ENCODE results near the gene C2orf69. TPM values are rescaled to one million over a fixed set of nuclear protein-coding genes. Genes with fewer than 3 reads are reported as not detected.
A peak's percentile ranks its signal among the peaks of the same experiment; 100 is the strongest.

The C2orf69 gene
- 10 to 100 TPM; 15.1 to 17.8 (median 17.7) TPM for total RNA-seq

- H3K27me3 Mint-ChIP-seq (ENCODE audit: low read depth): no peaks in the 10 kb centered on the region
- H3K9me3 Mint-ChIP-seq: no peaks in the 10 kb centered on the region
- peaks cover 8% of the 10 kb centered on the region for H3K36me3 Mint-ChIP-seq (ENCODE audit: insufficient read depth)
- H3K4me3 Mint-ChIP-seq: peak within 1 kb of the TSS; percentile 98
- DNase-seq (peak; percentile 91), ATAC-seq (peak; percentile 89 to 91)
- peaks cover 29% of the 10 kb centered on the region for H3K4me1 Mint-ChIP-seq (ENCODE audit: low read depth)
Observed at GRCh38 chr2:199911052-199911876, at the start of gene C2orf69. Gene C2orf69, plus strand, starts transcription at chr2:199911293. Its CDS starts 146 bp downstream, at chr2:199911439.

GRCh38 chr2:199862788-199863187 is 48.3 kb upstream of the C2orf69 start:
- Mint-ChIP-seq H3K9me3 (no peaks in the 10 kb centered on the region), H3K27me3 (ENCODE audit: low read depth) (peaks cover 14% of the 10 kb centered on the region), H3K4me1 (ENCODE audit: low read depth) (no peaks in the 10 kb centered on the region), H3K4me3 (no peak overlapping the region), H3K36me3 (ENCODE audit: insufficient read depth) (no peaks in the 10 kb centered on the region)
- ATAC-seq: no peak
- no peak for DNase-seq

GRCh38 chr2:199865905-199866304 is 45.2 kb upstream of the C2orf69 start:
- Mint-ChIP-seq H3K36me3 (ENCODE audit: insufficient read depth) (no peaks in the 10 kb centered on the region), H3K9me3 (no peaks in the 10 kb centered on the region), H3K4me1 (ENCODE audit: low read depth) (no peaks in the 10 kb centered on the region), H3K27me3 (ENCODE audit: low read depth) (peaks cover 9% of the 10 kb centered on the region), H3K4me3 (no peak overlapping the region)
- no peak for ATAC-seq
- no peak for DNase-seq

GRCh38 chr2:199868431-199869226 is 42.5 kb upstream of the C2orf69 start:
- ATAC-seq (no peak), DNase-seq (no peak)
- H3K4me1 Mint-ChIP-seq (ENCODE audit: low read depth): no peaks in the 10 kb centered on the region
- H3K9me3 Mint-ChIP-seq: no peaks in the 10 kb centered on the region
- H3K27me3 Mint-ChIP-seq (ENCODE audit: low read depth): peaks cover 3% of the 10 kb centered on the region
- H3K4me3 Mint-ChIP-seq: no peak overlapping the region
- H3K36me3 Mint-ChIP-seq (ENCODE audit: insufficient read depth): no peaks in the 10 kb centered on the region

- DNase-seq (no peak), ATAC-seq (no peak)
- peaks cover 3% of the 10 kb centered on the region for H3K36me3 Mint-ChIP-seq (ENCODE audit: insufficient read depth)
- H3K27me3 Mint-ChIP-seq (ENCODE audit: low read depth): peaks cover 7% of the 10 kb centered on the region
- H3K4me1 Mint-ChIP-seq (ENCODE audit: low read depth): no peaks in the 10 kb centered on the region
- peaks cover 5% of the 10 kb centered on the region for H3K9me3 Mint-ChIP-seq
- H3K4me3 Mint-ChIP-seq: no peak overlapping the region
Observed at GRCh38 chr2:199869227-199869541, 41.9 kb upstream of the C2orf69 start.

- H3K4me1 Mint-ChIP-seq (ENCODE audit: low read depth): no peaks in the 10 kb centered on the region
- peaks cover 3% of the 10 kb centered on the region for H3K36me3 Mint-ChIP-seq (ENCODE audit: insufficient read depth)
- peaks cover 9% of the 10 kb centered on the region for H3K27me3 Mint-ChIP-seq (ENCODE audit: low read depth)
- DNase-seq (no peak), ATAC-seq (no peak)
- no peak overlapping the region for H3K4me3 Mint-ChIP-seq
- H3K9me3 Mint-ChIP-seq: peaks cover 9% of the 10 kb centered on the region
Observed at GRCh38 chr2:199869653-199870052, 41.4 kb upstream of the C2orf69 start.

GRCh38 chr2:199870581-199870980 is 40.5 kb upstream of the C2orf69 start:
- H3K9me3 Mint-ChIP-seq: peaks cover 15% of the 10 kb centered on the region
- H3K27me3 Mint-ChIP-seq (ENCODE audit: low read depth): peaks cover 14% of the 10 kb centered on the region
- H3K4me1 Mint-ChIP-seq (ENCODE audit: low read depth): no peaks in the 10 kb centered on the region
- peaks cover 3% of the 10 kb centered on the region for H3K36me3 Mint-ChIP-seq (ENCODE audit: insufficient read depth)
- ATAC-seq (no peak), DNase-seq (no peak)
- H3K4me3 Mint-ChIP-seq: no peak overlapping the region

GRCh38 chr2:199874209-199874608 is 36.9 kb upstream of the C2orf69 start:
- H3K4me3 Mint-ChIP-seq: no peak overlapping the region
- no peaks in the 10 kb centered on the region for H3K4me1 Mint-ChIP-seq (ENCODE audit: low read depth)
- peaks cover 12% of the 10 kb centered on the region for H3K27me3 Mint-ChIP-seq (ENCODE audit: low read depth)
- H3K36me3 Mint-ChIP-seq (ENCODE audit: insufficient read depth): peaks cover 3% of the 10 kb centered on the region
- H3K9me3 Mint-ChIP-seq: peaks cover 15% of the 10 kb centered on the region
- DNase-seq: no peak
- no peak for ATAC-seq

- peaks cover 3% of the 10 kb centered on the region for H3K36me3 Mint-ChIP-seq (ENCODE audit: insufficient read depth)
- peaks cover 12% of the 10 kb centered on the region for H3K27me3 Mint-ChIP-seq (ENCODE audit: low read depth)
- no peak for DNase-seq
- no peak for ATAC-seq
- no peak overlapping the region for H3K4me3 Mint-ChIP-seq
- H3K9me3 Mint-ChIP-seq: peaks cover 15% of the 10 kb centered on the region
- H3K4me1 Mint-ChIP-seq (ENCODE audit: low read depth): no peaks in the 10 kb centered on the region
Observed at GRCh38 chr2:199875400-199875799, 35.7 kb upstream of the C2orf69 start.

GRCh38 chr2:199882667-199883066 is 28.4 kb upstream of the C2orf69 start:
- ATAC-seq: no peak
- Mint-ChIP-seq H3K9me3 (peaks cover 8% of the 10 kb centered on the region), H3K4me3 (no peak overlapping the region), H3K27me3 (ENCODE audit: low read depth) (peaks cover 18% of the 10 kb centered on the region), H3K4me1 (ENCODE audit: low read depth) (no peaks in the 10 kb centered on the region), H3K36me3 (ENCODE audit: insufficient read depth) (no peaks in the 10 kb centered on the region)
- no peak for DNase-seq

- Mint-ChIP-seq H3K4me1 (ENCODE audit: low read depth) (no peaks in the 10 kb centered on the region), H3K9me3 (peaks cover 8% of the 10 kb centered on the region), H3K4me3 (no peak overlapping the region), H3K36me3 (ENCODE audit: insufficient read depth) (no peaks in the 10 kb centered on the region), H3K27me3 (ENCODE audit: low read depth) (peaks cover 18% of the 10 kb centered on the region)
- no peak for DNase-seq
- no peak for ATAC-seq
Observed at GRCh38 chr2:199883474-199884212, 27.4 kb upstream of the C2orf69 start.

GRCh38 chr2:199895406-199895805 is 15.7 kb upstream of the C2orf69 start:
- DNase-seq (no peak), ATAC-seq (no peak)
- Mint-ChIP-seq H3K27me3 (ENCODE audit: low read depth) (no peaks in the 10 kb centered on the region), H3K9me3 (no peaks in the 10 kb centered on the region), H3K4me3 (no peak overlapping the region), H3K4me1 (ENCODE audit: low read depth) (no peaks in the 10 kb centered on the region), H3K36me3 (ENCODE audit: insufficient read depth) (no peaks in the 10 kb centered on the region)

GRCh38 chr2:199896617-199897016 is 14.5 kb upstream of the C2orf69 start:
- Mint-ChIP-seq H3K27me3 (ENCODE audit: low read depth) (no peaks in the 10 kb centered on the region), H3K4me3 (no peak overlapping the region), H3K4me1 (ENCODE audit: low read depth) (no peaks in the 10 kb centered on the region), H3K36me3 (ENCODE audit: insufficient read depth) (no peaks in the 10 kb centered on the region), H3K9me3 (no peaks in the 10 kb centered on the region)
- ATAC-seq (no peak), DNase-seq (no peak)

- Mint-ChIP-seq H3K4me1 (ENCODE audit: low read depth) (no peaks in the 10 kb centered on the region), H3K9me3 (no peaks in the 10 kb centered on the region), H3K36me3 (ENCODE audit: insufficient read depth) (no peaks in the 10 kb centered on the region), H3K27me3 (ENCODE audit: low read depth) (peaks cover 4% of the 10 kb centered on the region), H3K4me3 (no peak overlapping the region)
- DNase-seq (no peak), ATAC-seq (no peak)
Observed at GRCh38 chr2:199901942-199902341, 9.2 kb upstream of the C2orf69 start.

Data from activated T-cell treated with anti-CD3 and anti-CD28 coated beads, Interleukin-2, amount 50 U/mL, for 4 hours (primary cell).